ENCODE measurements around the gene STIMATE. TPM values are rescaled to one million over a fixed set of nuclear protein-coding genes. Genes with fewer than 3 reads are reported as not detected.

The STIMATE gene
- total and polyA plus RNA-seq, 3 donors from 2014 or later: 16.7 to 42.9 (median 33.2) TPM

GRCh38 chr3:52845691-52846431 lies 51.5 kb downstream of the STIMATE start:
- no peaks in the 10 kb centered on the region for H3K36me3 ChIP-seq (ENCODE audit: low read depth, missing control alignments)
- intact Hi-C loops (cut with DNase I; ENCODE audit: low total_unique reads): no loop called here
- H3K4me3 ChIP-seq: no peak overlapping the region

GRCh38 chr3:52845157-52845556 lies 52.2 kb downstream of the STIMATE start:
- 46 to 56% methylated on average over 6 of the region's 6 CpGs for WGBS, 2 donors

More at GRCh38 chr3:52845691-52846431, 51.5 kb downstream of the STIMATE start:
- Histone ChIP-seq H3K4me1 (peaks cover 11% of the 10 kb centered on the region), H3K9me3 (no peaks in the 10 kb centered on the region), H3K27me3 (no peaks in the 10 kb centered on the region), H3K27ac (peak overlapping the region; percentile 26 to 67)
- 83 to 84% methylated on average over 7 of the region's 7 CpGs for WGBS, 2 donors
- DNase-seq: no peak
- TF ChIP-seq POLR2A (IDR thresholded peaks at IDR 0.05): no peak
- peak in 1 of 3 experiments; percentile 36 for TF ChIP-seq CTCF (IDR thresholded peaks at IDR 0.05)

GRCh38 chr3:52844290-52844975 lies 52.9 kb downstream of the STIMATE start:
- H3K4me1 ChIP-seq: peaks cover 11% of the 10 kb centered on the region
- H3K36me3 ChIP-seq (ENCODE audit: low read depth, missing control alignments): no peaks in the 10 kb centered on the region
- TF ChIP-seq CTCF (IDR thresholded peaks at IDR 0.05) (no peak), POLR2A (IDR thresholded peaks at IDR 0.05) (no peak)
- H3K9me3 ChIP-seq: no peaks in the 10 kb centered on the region
- 68 to 76% methylated on average over 17 to 18 of the region's 18 CpGs for WGBS, 2 donors
- H3K27ac ChIP-seq: peak overlapping the region in 1 of 2 donors; percentile 67
- H3K4me3 ChIP-seq: no peak overlapping the region
- DNase-seq: no peak
- intact Hi-C loops (cut with DNase I; ENCODE audit: low total_unique reads): no loop called here
- no peaks in the 10 kb centered on the region for H3K27me3 ChIP-seq

More at GRCh38 chr3:52845157-52845556, 52.2 kb downstream of the STIMATE start:
- Histone ChIP-seq H3K4me1 (peaks cover 11% of the 10 kb centered on the region), H3K4me3 (no peak overlapping the region), H3K27me3 (no peaks in the 10 kb centered on the region), H3K36me3 (ENCODE audit: low read depth, missing control alignments) (no peaks in the 10 kb centered on the region), H3K9me3 (no peaks in the 10 kb centered on the region), H3K27ac (peak overlapping the region; percentile 26 to 67)
- intact Hi-C loops (cut with DNase I; ENCODE audit: low total_unique reads): no loop called here
- TF ChIP-seq CTCF (IDR thresholded peaks at IDR 0.05) (no peak), POLR2A (IDR thresholded peaks at IDR 0.05) (no peak)
- DNase-seq: peak; percentile 31

GRCh38 chr3:52843881-52844280 lies 53.5 kb downstream of the STIMATE start:
- no peaks in the 10 kb centered on the region for H3K36me3 ChIP-seq (ENCODE audit: low read depth, missing control alignments)
- peaks cover 11% of the 10 kb centered on the region for H3K4me1 ChIP-seq
- H3K9me3 ChIP-seq: no peaks in the 10 kb centered on the region
- H3K4me3 ChIP-seq: no peak overlapping the region
- DNase-seq: no peak
- TF ChIP-seq POLR2A (IDR thresholded peaks at IDR 0.05): no peak
- no peak for TF ChIP-seq CTCF (IDR thresholded peaks at IDR 0.05)
- no peaks in the 10 kb centered on the region for H3K27me3 ChIP-seq
- WGBS, 2 donors: 80 to 87% methylated on average over 2 of the region's 2 CpGs
- peak overlapping the region in 1 of 2 donors; percentile 67 for H3K27ac ChIP-seq
- intact Hi-C loops (cut with DNase I; ENCODE audit: low total_unique reads): no loop called here
